Spleen (tissue), 11 donors: ENCODE measurements around the gene ACOT11. TPM values are rescaled to one million over a fixed set of nuclear protein-coding genes. Genes with fewer than 3 reads are reported as not detected.

Experiments
- DNase-seq: peaks from one replicate; pipeline ENCODE4 v3.0.0-alpha.2; 2020
- H3K27ac ChIP-seq, 8 donors: fragments of 200-600 bp; sonication (generic) in 7 of 8; 1 replicate in 4 of 8; 2 replicates in 4 of 8; pipeline versions ENCODE4 v1.5.0 to v1.8.0; 2016 to 2021; ENCODE audit warnings: inconsistent platforms in 4 of 8, mild to moderate bottlenecking in 4 of 8, moderate library complexity in 1 of 8
- H3K27me3 ChIP-seq, 7 donors: fragments of 200-600 bp; sonication (generic) in 6 of 7; replicated peaks in 1 of 7; 1 replicate in 4 of 7; 2 replicates in 3 of 7; pipeline versions ENCODE4 v1.5.0 to v1.8.0; 2016 to 2021; ENCODE audit warnings: inconsistent platforms in 3 of 7, mild to moderate bottlenecking in 1 of 7
- H3K36me3 ChIP-seq, 6 donors: fragments of 200-600 bp; sonication (generic) in 5 of 6; 1 replicate in 4 of 6; 2 replicates in 2 of 6; pipeline versions ENCODE4 v1.5.0 to v1.8.0; 2016 to 2021; ENCODE audit warnings: inconsistent platforms in 2 of 6
- H3K4me1 ChIP-seq, 6 donors: fragments of 200-600 bp; sonication (generic) in 5 of 6; 1 replicate in 3 of 6; 2 replicates in 3 of 6; pipeline versions ENCODE4 v1.5.0 to v1.8.0; 2016 to 2021; ENCODE audit warnings: inconsistent platforms in 3 of 6
- H3K4me3 ChIP-seq, 8 donors: fragments of 200-600 bp; sonication (generic) in 7 of 8; 1 replicate in 4 of 8; 2 replicates in 4 of 8; pipeline versions ENCODE4 v1.5.0 to v1.8.0; 2016 to 2021; ENCODE audit warnings: inconsistent platforms in 4 of 8, mild to moderate bottlenecking in 4 of 8, moderate library complexity in 2 of 8
- H3K9me3 ChIP-seq, 8 donors: fragments of 200-600 bp; sonication (generic) in 7 of 8; 1 replicate in 4 of 8; 2 replicates in 4 of 8; pipeline versions ENCODE4 v1.5.0 to v1.8.0; 2016 to 2021; ENCODE audit warnings: inconsistent platforms in 4 of 8
- CTCF ChIP-seq, 11 experiments: fragments of 200-600 bp in 7 of 11; fragments of 450-650 bp in 4 of 11; sonication (generic) in 4 of 11; IDR thresholded peaks in 8 of 11; conservative IDR thresholded peaks in 3 of 11; 1 replicate in 7 of 11; 2 replicates in 4 of 11; pipeline versions ENCODE4 v1.4.0 to v1.8.0; 2016 to 2021; ENCODE audit warnings: antibody characterized with exemption in 11 of 11, inconsistent platforms in 4 of 11, mild to moderate bottlenecking in 1 of 11
- POLR2A ChIP-seq, 3 donors: fragments of 450-650 bp; IDR thresholded peaks; one replicate each; pipeline ENCODE4 v1.5.1; 2017; ENCODE audit warnings: antibody characterized with exemption in 3 of 3, mild to moderate bottlenecking in 1 of 3
- POLR2AphosphoS5 ChIP-seq, 3 donors: sonication (generic); formaldehyde crosslinking; IDR thresholded peaks; one replicate each; pipeline ENCODE4 v1.5.1; 2017; ENCODE audit warnings: antibody characterized with exemption in 3 of 3
- WGBS, 5 donors: extraction: QIAGEN DNeasy Blood & Tissue Kit in 3 of 5; methylation state at CpG; one replicate each; pipeline versions ENCODE4 v1.1.5 to v1.1.7; 2013 to 2018; 5-methylcytosine and 5-hydroxymethylcytosine counted together
- intact Hi-C: fragments of 100-400 bp; cut with DNase I; formaldehyde crosslinking; loops from one replicate; pipeline ENCODE4 v1.15.0; 2023; ENCODE audit warnings: low total_unique reads
- polyA plus RNA-seq, 3 donors: library from polyadenylated mRNA; stranded (reverse); fragments of 200-250 nt; gene quantifications; one replicate each; pipeline ENCODE4 v1.2.1, GENCODE V29; 2013
- total RNA-seq, 7 donors: library from RNA; depleted of rRNA in 3 of 7; stranded (reverse); fragments of >200 nt in 3 of 7; fragmentation: NEBNext Ultra II Directional in 4 of 7; extraction: Animal tissue kit (Norgen Biotek cat#: 25700) in 4 of 7; gene quantifications; one replicate each; pipeline versions ENCODE4 v1.1.0 to v1.2.1, GENCODE V29; 2016 to 2021
- donor health status: healthy with polysubstance abuse.
- donor health status: DM: no; HTN: no; CAD: no; lungs with moderate emphysema.
- donor health status: DM: no; HTN: no; CAD: no.
- donor health status: Bipolar disorder and iron deficiency.
- donor health status: healthy.
- donor health status: DM: no; HTN: no; CAD: no.
- donor health status: DM: yes; HTN: yes; CAD: no.

Gene ACOT11
- total and polyA plus RNA-seq, 10 donors = 0.30 to 3.2 (median 2.1) TPM

GRCh38 chr1:54610048-54610447 lies 62.0 kb downstream of the ACOT11 start:
- Histone ChIP-seq H3K36me3 (no peaks in the 10 kb centered on the region), H3K4me3 (no peak overlapping the region), H3K27me3 (no peaks in the 10 kb centered on the region), H3K4me1 (peaks cover 0 to 11% (median 2%) of the 10 kb centered on the region in 6 donors), H3K27ac (peak overlapping the region in 2 of 8 donors; percentile 2 to 27), H3K9me3 (no peaks in the 10 kb centered on the region)
- DNase-seq = peak; percentile 68
- no peak for TF ChIP-seq POLR2AphosphoS5 (IDR thresholded peaks at IDR 0.05)
- WGBS, 5 donors = 75 to 87% (median 82%) methylated on average over 4 to 6 of the region's 6 CpGs
- intact Hi-C loops = no loop called here

- intact Hi-C loops = no loop called here
- 92 to 98% (median 96%) methylated on average over 16 to 18 of the region's 18 CpGs for WGBS, 5 donors
- Histone ChIP-seq H3K36me3 (no peaks in the 10 kb centered on the region), H3K9me3 (no peaks in the 10 kb centered on the region), H3K4me3 (no peak overlapping the region), H3K4me1 (peaks cover 0 to 11% (median 2%) of the 10 kb centered on the region in 6 donors), H3K27me3 (no peaks in the 10 kb centered on the region), H3K27ac (no peak overlapping the region)
- peak; percentile 49 for DNase-seq
- TF ChIP-seq POLR2AphosphoS5 (IDR thresholded peaks at IDR 0.05) (no peak), CTCF (IDR thresholded peaks at IDR 0.05 in 8 of 11, conservative IDR thresholded peaks at IDR 0.05 in 3 of 11) (no peak), POLR2A (IDR thresholded peaks at IDR 0.05) (no peak)
Observed at GRCh38 chr1:54610601-54611580, 62.9 kb downstream of the ACOT11 start.

- Histone ChIP-seq H3K27me3 (no peaks in the 10 kb centered on the region), H3K36me3 (no peaks in the 10 kb centered on the region), H3K4me3 (no peak overlapping the region), H3K9me3 (no peaks in the 10 kb centered on the region), H3K27ac (no peak overlapping the region), H3K4me1 (peaks cover 0 to 11% (median 2%) of the 10 kb centered on the region in 6 donors)
- TF ChIP-seq POLR2A (IDR thresholded peaks at IDR 0.05) (no peak), CTCF (IDR thresholded peaks at IDR 0.05 in 8 of 11, conservative IDR thresholded peaks at IDR 0.05 in 3 of 11) (no peak), POLR2AphosphoS5 (IDR thresholded peaks at IDR 0.05) (no peak)
- WGBS, 5 donors = 83 to 95% (median 89%) methylated on average over 2 to 8 of the region's 8 CpGs
- intact Hi-C loops = no loop called here
- peak; percentile 59 for DNase-seq
Observed at GRCh38 chr1:54611621-54612020, 63.6 kb downstream of the ACOT11 start.

- no peak overlapping the region for H3K4me3 ChIP-seq
- H3K36me3 ChIP-seq = no peaks in the 10 kb centered on the region
- peaks cover 0 to 11% (median 2%) of the 10 kb centered on the region in 6 donors for H3K4me1 ChIP-seq
- H3K27ac ChIP-seq = no peak overlapping the region
- 72 to 80% (median 79%) methylated on average over 2 of the region's 2 CpGs for WGBS, 5 donors
- H3K27me3 ChIP-seq = no peaks in the 10 kb centered on the region
- intact Hi-C loops = no loop called here
- no peaks in the 10 kb centered on the region for H3K9me3 ChIP-seq
- no peak for TF ChIP-seq POLR2AphosphoS5 (IDR thresholded peaks at IDR 0.05)
- no peak for TF ChIP-seq POLR2A (IDR thresholded peaks at IDR 0.05)
- no peak for TF ChIP-seq CTCF (IDR thresholded peaks at IDR 0.05 in 8 of 11, conservative IDR thresholded peaks at IDR 0.05 in 3 of 11)
- DNase-seq = peak; percentile 19
Observed at GRCh38 chr1:54614024-54614423, 66.0 kb downstream of the ACOT11 start.
